Bronchial epithelial cell (primary cell): ENCODE data around the gene METRN. TPM values are rescaled to one million over a fixed set of nuclear protein-coding genes. Genes with fewer than 3 reads are reported as not detected.

Source experiments
- DNase-seq: peaks from one replicate; pipeline ENCODE4 v3.0.0-alpha.2; 2010; ENCODE audit warnings: low read depth
- FAIRE-seq: peaks from 2 replicates; lab custom pipeline; 2011; peaks lifted over from hg19 to GRCh38; lab: Jason Lieb, UNC
- H3K27me3 ChIP-seq: 2 replicates; pipeline ENCODE4 v1.5.1; 2011; ENCODE audit warnings: low read length; ENCODE audit not compliant: control insufficient read depth, insufficient read depth
- H3K36me3 ChIP-seq: 2 replicates; pipeline ENCODE4 v1.5.1; 2011; ENCODE audit warnings: low read length; ENCODE audit not compliant: control insufficient read depth, insufficient read depth
- H3K4me3 ChIP-seq: 2 replicates; pipeline ENCODE4 v1.5.1; 2011; ENCODE audit warnings: mild to moderate bottlenecking, low read depth, low read length, control low read depth
- CTCF ChIP-seq: IDR thresholded peaks from 2 replicates; pipeline ENCODE4 v1.5.1; 2011; ENCODE audit warnings: mild to moderate bottlenecking, moderate library complexity, low read length, control low read depth, inconsistent platforms; ENCODE audit not compliant: insufficient read depth, severe bottlenecking
- total RNA-seq: library from RNA; depleted of rRNA; stranded (reverse); fragments of >200 nt; gene quantifications from 2 replicates; pipeline ENCODE4 v1.2.1, GENCODE V29; 2014

Gene METRN
- total RNA-seq, 1 donor from 2014 or later: 63.7 TPM

- DNase-seq (no peak), FAIRE-seq (no peak)
- no peak overlapping the region for H3K4me3 ChIP-seq
- TF ChIP-seq CTCF: no peak
- peaks cover 31% of the 10 kb centered on the region for H3K36me3 ChIP-seq
- H3K27me3 ChIP-seq: no peaks in the 10 kb centered on the region
Measured at GRCh38 chr16:669666-670065, 45.3 kb upstream of the METRN start.

- H3K27me3 ChIP-seq: no peaks in the 10 kb centered on the region
- DNase-seq: no peak
- no peak for FAIRE-seq
- H3K36me3 ChIP-seq: peaks cover 31% of the 10 kb centered on the region
- TF ChIP-seq CTCF: no peak
- H3K4me3 ChIP-seq: no peak overlapping the region
Measured at GRCh38 chr16:670485-671352, 44.2 kb upstream of the METRN start.

GRCh38 chr16:671353-672131, 43.4 kb upstream of the METRN start:
- Histone ChIP-seq H3K36me3 (peaks cover 31% of the 10 kb centered on the region), H3K27me3 (no peaks in the 10 kb centered on the region), H3K4me3 (no peak overlapping the region)
- FAIRE-seq (no peak), DNase-seq (no peak)
- no peak for TF ChIP-seq CTCF

- peaks cover 31% of the 10 kb centered on the region for H3K36me3 ChIP-seq
- TF ChIP-seq CTCF: no peak
- H3K4me3 ChIP-seq: no peak overlapping the region
- DNase-seq (no peak), FAIRE-seq (no peak)
- H3K27me3 ChIP-seq: no peaks in the 10 kb centered on the region
Measured at GRCh38 chr16:672371-672770, 42.5 kb upstream of the METRN start.

GRCh38 chr16:672851-673250, 42.1 kb upstream of the METRN start:
- no peak for TF ChIP-seq CTCF
- Histone ChIP-seq H3K27me3 (no peaks in the 10 kb centered on the region), H3K4me3 (no peak overlapping the region), H3K36me3 (peaks cover 31% of the 10 kb centered on the region)
- DNase-seq (no peak), FAIRE-seq (no peak)
